ENCODE data around the gene SLC22A15. TPM values are rescaled to one million over a fixed set of nuclear protein-coding genes. Genes with fewer than 3 reads are reported as not detected.

The SLC22A15 gene
- polyA plus RNA-seq, 1 donor (not counting 4 experiments of a cell fraction or from before 2014, with no cell fraction given), result 14.9 TPM

DNA sequence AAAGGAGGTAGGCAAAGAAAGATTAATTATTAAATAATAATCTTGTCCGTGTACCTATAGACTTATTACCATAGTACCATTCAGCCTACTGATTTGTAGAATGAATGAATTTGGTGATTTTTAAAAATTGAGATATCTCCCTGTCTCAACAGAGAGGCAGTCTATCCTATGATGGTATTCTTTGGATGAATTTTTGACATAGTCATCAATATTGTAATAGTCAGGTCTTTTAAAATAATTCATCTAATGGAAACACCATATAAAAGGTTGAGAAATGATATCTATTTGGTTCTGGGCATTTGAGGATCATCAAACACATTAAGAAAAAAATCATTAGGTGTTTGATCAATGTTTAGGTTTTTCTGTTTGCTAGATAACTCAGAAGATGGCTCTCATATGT is 99.3 kb downstream of the SLC22A15 start:
- TF ChIP-seq EZH2 (IDR thresholded peaks at IDR 0.05; ENCODE audit: low read length) (no peak), CTCF (optimal IDR thresholded peaks at IDR 0.05 in 1 of 3, IDR thresholded peaks at IDR 0.05 in 1 of 3, conservative IDR thresholded peaks at IDR 0.05 in 1 of 3; ENCODE audit: extremely low read depth in 1 of 3, insufficient read depth in 2 of 3, low read length in 3 of 3) (no peak)
- peak overlapping the region; percentile 3 for H3K4me2 ChIP-seq (ENCODE audit: control insufficient read depth, extremely low read depth, insufficient read depth, low read depth, low read length)
- H3K27me3 ChIP-seq (ENCODE audit: control insufficient read depth, extremely low read depth, insufficient read depth, low read length), result no peaks in the 10 kb centered on the region
- H3K9me3 ChIP-seq (ENCODE audit: control insufficient read depth, low read depth, low read length), result no peaks in the 10 kb centered on the region
- DNase-seq (ENCODE audit: low read depth, low spot score) (no peak), FAIRE-seq (no peak)
- H4K20me1 ChIP-seq (ENCODE audit: control insufficient read depth, extremely low read depth, insufficient read depth, low read length), result no peaks in the 10 kb centered on the region
- peaks cover 5 to 10% of the 10 kb centered on the region in 2 experiments for H3K36me3 ChIP-seq (ENCODE audit: control insufficient read depth in 2 of 2, extremely low read depth in 1 of 2, insufficient read depth in 2 of 2, low read length in 2 of 2)
- no peaks in the 10 kb centered on the region for H3K9me1 ChIP-seq (ENCODE audit: control insufficient read depth, extremely low read depth, insufficient read depth, low read length)
- dilution Hi-C loops (cut with MboI; ENCODE audit: extremely low pct_ligation_motif_present, low sequenced_read_pairs), result no loop called here
- no peak overlapping the region for H3K4me3 ChIP-seq (ENCODE audit: control insufficient read depth in 2 of 3, extremely low read depth in 1 of 3, insufficient read depth in 2 of 3, low read depth in 1 of 3, low read length in 3 of 3)
- H3K9ac ChIP-seq (ENCODE audit: control insufficient read depth, extremely low read depth, insufficient read depth, low read length), result no peak overlapping the region
- H2AFZ ChIP-seq (ENCODE audit: control insufficient read depth, low read length), result no peak overlapping the region
- no peak overlapping the region for H3K27ac ChIP-seq (ENCODE audit: control insufficient read depth, insufficient read depth, low read length)
- H3K79me2 ChIP-seq (ENCODE audit: control insufficient read depth, insufficient read depth, low read length), result no peaks in the 10 kb centered on the region
- H3K4me1 ChIP-seq (ENCODE audit: control insufficient read depth, extremely low read depth, insufficient read depth, low read length), result peaks cover 17% of the 10 kb centered on the region

- H4K20me1 ChIP-seq (ENCODE audit: control insufficient read depth, extremely low read depth, insufficient read depth, low read length), result no peaks in the 10 kb centered on the region
- no peak overlapping the region for H3K4me3 ChIP-seq (ENCODE audit: control insufficient read depth in 2 of 3, extremely low read depth in 1 of 3, insufficient read depth in 2 of 3, low read depth in 1 of 3, low read length in 3 of 3)
- peak; percentile 38 for DNase-seq (ENCODE audit: low read depth, low spot score)
- dilution Hi-C loops (cut with MboI; ENCODE audit: extremely low pct_ligation_motif_present, low sequenced_read_pairs), result no loop called here
- peak overlapping the region; percentile 3 for H3K4me2 ChIP-seq (ENCODE audit: control insufficient read depth, extremely low read depth, insufficient read depth, low read depth, low read length)
- TF ChIP-seq CTCF (optimal IDR thresholded peaks at IDR 0.05 in 1 of 3, IDR thresholded peaks at IDR 0.05 in 1 of 3, conservative IDR thresholded peaks at IDR 0.05 in 1 of 3; ENCODE audit: extremely low read depth in 1 of 3, insufficient read depth in 2 of 3, low read length in 3 of 3) (no peak), EZH2 (IDR thresholded peaks at IDR 0.05; ENCODE audit: low read length) (no peak)
- H3K4me1 ChIP-seq (ENCODE audit: control insufficient read depth, extremely low read depth, insufficient read depth, low read length), result peaks cover 17% of the 10 kb centered on the region
- H3K36me3 ChIP-seq (ENCODE audit: control insufficient read depth in 2 of 2, extremely low read depth in 1 of 2, insufficient read depth in 2 of 2, low read length in 2 of 2), result peaks cover 3 to 8% of the 10 kb centered on the region in 2 experiments
- no peaks in the 10 kb centered on the region for H3K9me3 ChIP-seq (ENCODE audit: control insufficient read depth, low read depth, low read length)
- no peak overlapping the region for H3K9ac ChIP-seq (ENCODE audit: control insufficient read depth, extremely low read depth, insufficient read depth, low read length)
- H3K27ac ChIP-seq (ENCODE audit: control insufficient read depth, insufficient read depth, low read length), result no peak overlapping the region
- H3K27me3 ChIP-seq (ENCODE audit: control insufficient read depth, extremely low read depth, insufficient read depth, low read length), result no peaks in the 10 kb centered on the region
- FAIRE-seq, result peak; percentile 81
- no peaks in the 10 kb centered on the region for H3K9me1 ChIP-seq (ENCODE audit: control insufficient read depth, extremely low read depth, insufficient read depth, low read length)
- no peaks in the 10 kb centered on the region for H3K79me2 ChIP-seq (ENCODE audit: control insufficient read depth, insufficient read depth, low read length)
- H2AFZ ChIP-seq (ENCODE audit: control insufficient read depth, low read length), result no peak overlapping the region
Measured at GRCh38 chr1:116075990-116076389, 99.7 kb downstream of the SLC22A15 start.

Data from keratinocyte (primary cell).